Activated T-helper 1 cell treated with anti-CD3 and anti-CD28 coated beads, Interleukin-12 subunit alpha, Interleukin-12 subunit beta, Interleukin-2, Interleukin-4 antibody, amounts not matched to agents 30 ng/mL and 10 ng/mL and 1 ng/mL, durations not matched to agents 14 hours and 24 hours and 36 hours (primary cell): Measurements from ENCODE around the gene GP5. TPM values are rescaled to one million over a fixed set of nuclear protein-coding genes. Genes with fewer than 3 reads are reported as not detected.

ENCODE experiments used
- DNase-seq: peaks from one replicate; pipeline ENCODE4 v3.0.0; 2021; ENCODE audit warnings: low spot score
- H3K27ac Mint-ChIP-seq: one replicate; pipeline ENCODE4 v1.8.0; 2021; ENCODE audit warnings: mild to moderate bottlenecking, mixed read lengths
- H3K27me3 Mint-ChIP-seq: one replicate; pipeline ENCODE4 v1.8.0; 2022; ENCODE audit warnings: mild to moderate bottlenecking, moderate library complexity, mixed read lengths; ENCODE audit not compliant: insufficient read depth
- H3K36me3 Mint-ChIP-seq: one replicate; pipeline ENCODE4 v1.8.0; 2021; ENCODE audit warnings: low read depth, mixed read lengths
- H3K4me1 Mint-ChIP-seq: one replicate; pipeline ENCODE4 v1.8.0; 2021; ENCODE audit warnings: low read depth, mixed read lengths
- H3K4me3 Mint-ChIP-seq: one replicate; pipeline ENCODE4 v1.8.0; 2021; ENCODE audit warnings: mild to moderate bottlenecking, moderate library complexity, mixed read lengths
- H3K9me3 Mint-ChIP-seq: one replicate; pipeline ENCODE4 v1.8.0; 2021; ENCODE audit warnings: mixed read lengths
- intact Hi-C: fragments of 100-400 bp; cut with micrococcal nuclease; formaldehyde crosslinking; loops from one replicate; pipeline ENCODE4 v1.15.1; 2024
- total RNA-seq: library from RNA; stranded (reverse); gene quantifications from 2 replicates; pipeline ENCODE4 v1.2.3, GENCODE V29; 2022

Gene GP5
- total RNA-seq, 1 donor from 2014 or later, result 0.31 TPM

DNA sequence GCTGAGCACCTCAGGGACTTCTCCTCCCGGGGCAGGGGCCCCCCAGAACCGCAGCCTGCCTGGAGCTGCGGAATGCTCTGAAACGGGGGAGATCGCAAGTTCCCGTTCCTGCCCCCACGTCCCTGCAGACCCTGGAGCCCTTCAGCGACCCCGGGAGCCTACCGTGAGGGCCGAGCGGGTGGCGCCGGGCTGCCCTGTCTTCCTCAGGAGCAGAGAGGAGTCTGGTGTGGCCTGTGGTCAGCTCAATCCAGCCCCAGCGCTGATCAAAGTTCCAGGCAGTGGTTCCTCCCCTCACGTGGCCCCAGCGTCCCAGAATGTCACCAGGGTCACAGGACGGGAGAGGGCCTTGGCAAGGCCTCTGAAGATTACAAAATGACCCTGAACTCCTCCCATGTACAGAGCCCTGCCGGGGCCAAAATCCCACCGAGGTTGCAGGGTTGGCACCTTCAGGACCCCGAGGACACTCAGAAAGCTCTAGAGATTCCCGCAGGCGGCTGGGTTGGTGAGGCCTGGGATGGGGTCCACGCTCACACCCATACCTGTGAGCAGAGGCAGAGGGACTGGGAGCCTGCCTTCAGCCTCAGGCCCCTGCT, 47.9 kb downstream of the GP5 start, which contains the start of gene CPN2:
Gene CPN2, minus strand, starts transcription at position 249 of the 593 bp plus-strand sequence. CDS start 8,626 bp downstream, outside the sequence.
- Mint-ChIP-seq H3K4me3 (no peak within 1 kb of the TSS), H3K4me1 (no peaks in the 10 kb centered on the region), H3K9me3 (no peaks in the 10 kb centered on the region), H3K36me3 (no peaks in the 10 kb centered on the region), H3K27me3 (peaks cover 6% of the 10 kb centered on the region), H3K27ac (no peak within 1 kb of the TSS)
- intact Hi-C loops, result no loop called here
- no peak for DNase-seq

DNA sequence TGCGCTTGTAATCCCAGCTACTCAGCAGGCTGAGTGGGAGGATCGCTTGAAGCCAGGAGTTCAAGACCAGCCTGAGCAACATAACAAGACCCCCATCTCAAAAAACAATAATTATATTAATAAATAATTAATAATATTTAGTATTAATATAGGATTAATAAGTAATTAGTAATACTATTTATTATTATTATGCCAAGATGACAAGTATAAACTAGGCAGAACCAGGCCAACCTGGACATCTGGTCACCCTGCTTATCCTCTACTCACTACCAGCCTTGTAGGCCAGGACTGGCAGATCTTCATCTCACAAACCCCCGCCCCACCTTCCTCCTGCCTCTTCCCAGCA, 48.4 kb downstream of the GP5 start:
- Mint-ChIP-seq H3K36me3 (no peaks in the 10 kb centered on the region), H3K4me3 (no peak overlapping the region), H3K27ac (no peak overlapping the region), H3K27me3 (peaks cover 4% of the 10 kb centered on the region), H3K9me3 (no peaks in the 10 kb centered on the region), H3K4me1 (no peaks in the 10 kb centered on the region)
- intact Hi-C loops, result no loop called here
- DNase-seq, result no peak

DNA sequence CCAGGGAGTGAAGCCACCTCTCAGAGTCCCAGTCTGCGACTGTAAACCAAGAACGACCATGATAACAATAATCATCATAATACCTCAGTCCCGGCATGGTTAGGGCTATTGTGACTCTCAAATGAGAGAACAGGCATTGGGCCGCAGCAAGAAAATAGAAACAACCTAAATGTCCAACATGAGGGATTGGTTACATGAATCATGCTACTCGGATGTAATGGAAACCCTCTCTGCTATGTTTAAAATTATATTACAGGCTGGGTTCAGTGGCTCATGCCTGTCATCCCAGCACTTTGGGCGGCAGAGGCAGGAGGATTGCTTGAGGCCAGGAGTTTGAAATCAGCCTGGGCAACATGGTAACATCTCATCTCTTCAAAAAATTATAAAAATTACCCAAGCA, 50.7 kb downstream of the GP5 start:
- H3K4me1 Mint-ChIP-seq, result peaks cover 7% of the 10 kb centered on the region
- no peaks in the 10 kb centered on the region for H3K9me3 Mint-ChIP-seq
- no peak overlapping the region for H3K4me3 Mint-ChIP-seq
- H3K27ac Mint-ChIP-seq, result no peak overlapping the region
- H3K36me3 Mint-ChIP-seq, result no peaks in the 10 kb centered on the region
- peaks cover 2% of the 10 kb centered on the region for H3K27me3 Mint-ChIP-seq
- no peak for DNase-seq
- intact Hi-C loops, result no loop called here

- Mint-ChIP-seq H3K4me1 (peaks cover 7% of the 10 kb centered on the region), H3K4me3 (no peak overlapping the region), H3K27ac (no peak overlapping the region), H3K36me3 (no peaks in the 10 kb centered on the region), H3K27me3 (peaks cover 8% of the 10 kb centered on the region), H3K9me3 (no peaks in the 10 kb centered on the region)
- intact Hi-C loops, result no loop called here
- no peak for DNase-seq
Measured at GRCh38 chr3:194346621-194347020, 52.4 kb downstream of the GP5 start.

GRCh38 chr3:194346035-194346434, 53.0 kb downstream of the GP5 start:
- Mint-ChIP-seq H3K4me3 (no peak overlapping the region), H3K27me3 (peaks cover 9% of the 10 kb centered on the region), H3K27ac (no peak overlapping the region), H3K4me1 (peaks cover 7% of the 10 kb centered on the region), H3K36me3 (no peaks in the 10 kb centered on the region), H3K9me3 (no peaks in the 10 kb centered on the region)
- intact Hi-C loops, result no loop called here
- no peak for DNase-seq

Other genes with a start within 250 kb of the GP5 start
- not detected in 2 replicates for gene CPN2, start 47.9 kb downstream of the GP5 start, total RNA-seq
- not detected in 2 replicates for gene LRRC15, start 29.5 kb downstream of the GP5 start, total RNA-seq
- 198 and 206 TPM in 2 replicates for gene ATP13A3, start 87.7 kb upstream of the GP5 start, total RNA-seq
- 2.1 and 2.4 TPM in 2 replicates for gene TMEM44, start 234.2 kb upstream of the GP5 start, total RNA-seq